Progenitor cell of endocrine pancreas (in vitro differentiated cells): ENCODE results near the gene CR1L. TPM values are rescaled to one million over a fixed set of nuclear protein-coding genes. Genes with fewer than 3 reads are reported as not detected.
"Not testable (repeated sequence)": the region's sequence is repeated elsewhere in the genome, so short reads cannot be mapped to it uniquely, and the experiment has no call there.

ENCODE experiments used
- DNase-seq: peaks from one replicate; pipeline ENCODE4 v3.0.0; 2021; ENCODE audit warnings: low spot score; ENCODE audit not compliant: unreplicated experiment
- H3K27ac Mint-ChIP-seq: 2 replicates; pipeline ENCODE4 v1.8.0; 2021; ENCODE audit warnings: mild to moderate bottlenecking, moderate library complexity, mixed read lengths
- H3K27me3 Mint-ChIP-seq: 2 replicates; pipeline ENCODE4 v1.8.0; 2021; ENCODE audit warnings: mixed read lengths
- H3K36me3 Mint-ChIP-seq: 2 replicates; pipeline ENCODE4 v1.8.0; 2022; ENCODE audit warnings: mixed read lengths; ENCODE audit not compliant: insufficient read depth
- H3K4me1 Mint-ChIP-seq: 2 replicates; pipeline ENCODE4 v1.8.0; 2021; ENCODE audit warnings: low read depth, mixed read lengths
- H3K4me3 Mint-ChIP-seq: 2 replicates; pipeline ENCODE4 v1.8.0; 2021; ENCODE audit warnings: low read depth, mild to moderate bottlenecking, moderate library complexity, mixed read lengths
- H3K9me3 Mint-ChIP-seq: 2 replicates; pipeline ENCODE4 v1.8.0; 2021; ENCODE audit warnings: low read depth, mixed read lengths
- total RNA-seq: library from RNA; stranded (reverse); gene quantifications from 2 replicates; pipeline ENCODE4 v1.2.1, GENCODE V29; 2021
- TF ChIP-seq, protein P1 (sequence below): fragments of 200-600 bp; sonication (generic); IDR thresholded peaks from one replicate; pipeline ENCODE4 v1.5.0; 2021; ENCODE audit warnings: antibody characterized with exemption, mild to moderate bottlenecking; ENCODE audit not compliant: unreplicated experiment

CR1L gene
- total RNA-seq, 1 donor from 2014 or later, result not detected

- peaks cover 49% of the 10 kb centered on the region for H3K27me3 Mint-ChIP-seq
- TF ChIP-seq, protein P1, sequence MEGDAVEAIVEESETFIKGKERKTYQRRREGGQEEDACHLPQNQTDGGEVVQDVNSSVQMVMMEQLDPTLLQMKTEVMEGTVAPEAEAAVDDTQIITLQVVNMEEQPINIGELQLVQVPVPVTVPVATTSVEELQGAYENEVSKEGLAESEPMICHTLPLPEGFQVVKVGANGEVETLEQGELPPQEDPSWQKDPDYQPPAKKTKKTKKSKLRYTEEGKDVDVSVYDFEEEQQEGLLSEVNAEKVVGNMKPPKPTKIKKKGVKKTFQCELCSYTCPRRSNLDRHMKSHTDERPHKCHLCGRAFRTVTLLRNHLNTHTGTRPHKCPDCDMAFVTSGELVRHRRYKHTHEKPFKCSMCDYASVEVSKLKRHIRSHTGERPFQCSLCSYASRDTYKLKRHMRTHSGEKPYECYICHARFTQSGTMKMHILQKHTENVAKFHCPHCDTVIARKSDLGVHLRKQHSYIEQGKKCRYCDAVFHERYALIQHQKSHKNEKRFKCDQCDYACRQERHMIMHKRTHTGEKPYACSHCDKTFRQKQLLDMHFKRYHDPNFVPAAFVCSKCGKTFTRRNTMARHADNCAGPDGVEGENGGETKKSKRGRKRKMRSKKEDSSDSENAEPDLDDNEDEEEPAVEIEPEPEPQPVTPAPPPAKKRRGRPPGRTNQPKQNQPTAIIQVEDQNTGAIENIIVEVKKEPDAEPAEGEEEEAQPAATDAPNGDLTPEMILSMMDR, result no peak
- no peak for DNase-seq
- H3K9me3 Mint-ChIP-seq, result peaks cover 3% of the 10 kb centered on the region
- H3K4me1 Mint-ChIP-seq, result no peaks in the 10 kb centered on the region
- no peak overlapping the region for H3K4me3 Mint-ChIP-seq
- no peaks in the 10 kb centered on the region for H3K36me3 Mint-ChIP-seq
- no peak overlapping the region for H3K27ac Mint-ChIP-seq
These were observed 25.3 kb downstream of the CR1L start for GRCh38 chr1:207670192-207670591.

GRCh38 chr1:207670997-207671396, 26.1 kb downstream of the CR1L start:
- Mint-ChIP-seq H3K4me3 (no peak overlapping the region), H3K27me3 (peaks cover 51% of the 10 kb centered on the region), H3K36me3 (no peaks in the 10 kb centered on the region), H3K9me3 (peaks cover 3% of the 10 kb centered on the region), H3K4me1 (no peaks in the 10 kb centered on the region), H3K27ac (no peak overlapping the region)
- DNase-seq, result no peak
- TF ChIP-seq, protein P1, result no peak

DNA sequence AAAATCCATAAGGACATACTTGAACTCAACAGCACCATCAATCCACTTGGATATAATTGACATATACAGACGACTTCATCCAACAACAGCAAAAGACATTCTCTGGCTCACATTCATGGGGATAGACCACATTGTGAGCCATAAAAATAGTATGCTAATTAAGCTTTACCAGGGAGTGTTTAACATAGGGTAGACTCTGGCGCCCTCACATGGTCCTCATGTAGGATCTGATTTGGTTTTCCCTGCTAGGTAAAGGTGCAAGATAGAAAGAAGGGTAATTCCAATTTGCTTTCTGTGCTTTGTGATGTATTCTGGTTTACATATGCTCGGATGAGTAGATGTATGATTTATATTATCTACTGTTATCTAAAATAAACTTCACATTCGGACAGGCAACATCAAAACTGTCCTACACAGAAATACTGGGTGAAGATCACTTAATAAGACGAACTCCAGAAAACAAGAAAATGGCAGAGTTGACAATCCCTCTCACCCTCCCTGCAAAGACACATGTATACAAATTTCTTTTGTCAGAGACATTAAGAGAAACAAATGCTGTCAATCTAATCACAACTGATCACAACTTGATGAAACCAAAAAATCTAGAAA, 27.7 kb downstream of the CR1L start:
- H3K27ac Mint-ChIP-seq, result no peak overlapping the region
- H3K36me3 Mint-ChIP-seq, result no peaks in the 10 kb centered on the region
- no peaks in the 10 kb centered on the region for H3K9me3 Mint-ChIP-seq
- TF ChIP-seq, protein P1, result peak; percentile 70
- DNase-seq, result no peak
- H3K27me3 Mint-ChIP-seq, result peaks cover 44% of the 10 kb centered on the region
- H3K4me3 Mint-ChIP-seq, result no peak overlapping the region
- H3K4me1 Mint-ChIP-seq, result no peaks in the 10 kb centered on the region

DNA sequence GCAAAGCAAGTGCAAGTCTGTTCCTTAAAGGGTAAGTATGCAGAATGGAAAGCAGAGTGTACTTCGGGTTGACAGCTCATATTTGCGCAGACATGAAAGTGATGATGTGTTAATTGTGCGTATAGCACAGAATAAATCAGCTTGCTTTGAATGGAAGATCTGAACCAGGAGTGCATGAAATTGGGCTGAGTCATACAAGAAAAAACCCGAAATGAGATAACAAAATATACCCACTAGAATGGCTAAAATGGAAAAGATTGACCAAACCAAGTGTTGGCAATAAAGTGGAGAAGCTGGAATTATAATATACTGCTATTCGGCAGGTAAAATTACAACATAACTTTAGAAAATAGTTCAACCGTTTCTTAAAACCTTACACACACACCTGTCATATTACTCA, 28.5 kb downstream of the CR1L start:
- Mint-ChIP-seq H3K4me1 (no peaks in the 10 kb centered on the region), H3K27me3 (peaks cover 39% of the 10 kb centered on the region), H3K27ac (no peak overlapping the region), H3K4me3 (no peak overlapping the region), H3K36me3 (no peaks in the 10 kb centered on the region), H3K9me3 (no peaks in the 10 kb centered on the region)
- no peak for DNase-seq
- TF ChIP-seq, protein P1, result no peak

DNA sequence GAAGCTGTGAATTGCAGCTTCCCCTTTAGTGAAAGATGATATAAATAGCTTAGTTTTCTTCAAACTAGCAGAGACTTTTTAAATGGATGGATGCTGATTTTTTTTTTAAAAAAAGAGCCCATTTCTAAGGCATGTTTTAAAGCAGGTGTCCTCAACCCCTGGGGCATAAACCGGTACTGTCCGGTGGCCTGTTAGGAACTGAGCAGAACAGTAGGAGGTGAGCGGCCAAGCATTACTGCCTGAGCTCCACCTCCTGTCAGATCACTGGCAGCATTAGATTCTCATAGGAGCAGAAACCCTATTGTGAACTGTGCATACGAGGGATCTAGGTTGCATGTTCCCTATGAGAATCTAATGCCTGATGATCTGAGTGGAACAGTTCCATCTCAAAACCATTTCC, 31.2 kb downstream of the CR1L start:
- H3K36me3 Mint-ChIP-seq, result no peaks in the 10 kb centered on the region
- no peak overlapping the region for H3K4me3 Mint-ChIP-seq
- no peaks in the 10 kb centered on the region for H3K4me1 Mint-ChIP-seq
- H3K27me3 Mint-ChIP-seq, result peaks cover 15% of the 10 kb centered on the region
- TF ChIP-seq, protein P1, result no peak
- DNase-seq, result no peak
- no peak overlapping the region for H3K27ac Mint-ChIP-seq
- no peaks in the 10 kb centered on the region for H3K9me3 Mint-ChIP-seq

DNA sequence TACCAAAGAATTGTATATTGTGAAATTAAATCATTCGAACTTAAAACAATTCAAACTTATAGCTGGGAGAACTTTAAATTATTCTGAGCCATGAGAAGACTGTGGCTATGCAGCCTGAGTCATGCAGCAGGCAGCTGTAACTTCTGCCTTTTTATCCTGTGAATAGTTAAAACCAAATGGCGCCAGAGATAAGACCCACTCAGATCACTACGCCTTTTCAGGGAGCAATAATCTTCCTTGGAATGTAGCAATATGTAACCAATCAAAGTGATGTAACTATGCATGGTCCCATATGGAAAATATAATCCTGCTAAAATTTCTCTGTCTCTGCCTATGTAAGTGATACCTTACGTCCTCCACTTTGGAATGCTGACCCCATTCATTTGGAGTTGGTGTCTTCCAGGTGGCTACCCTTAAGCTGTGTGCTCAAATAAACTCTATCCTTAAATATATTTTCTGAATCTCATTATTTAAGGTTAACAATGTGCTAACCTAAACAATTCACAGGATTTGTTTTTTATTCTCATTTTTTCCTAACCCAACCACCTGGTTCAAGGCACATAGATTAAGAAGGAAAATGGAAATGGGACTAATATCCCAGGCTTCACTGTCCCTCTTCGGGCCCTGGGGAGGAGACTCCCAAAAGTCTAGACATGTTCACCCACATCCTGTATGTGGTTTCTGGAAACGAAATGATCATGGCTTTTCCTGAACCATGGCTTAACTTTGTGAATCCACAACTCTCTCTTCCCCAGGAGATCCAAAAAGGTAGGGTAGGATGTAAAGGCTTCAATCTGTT, 35.9 kb downstream of the CR1L start:
- not testable (repeated sequence) for H3K27ac Mint-ChIP-seq, H3K36me3 Mint-ChIP-seq, H3K4me1 Mint-ChIP-seq, H3K27me3 Mint-ChIP-seq, H3K4me3 Mint-ChIP-seq, H3K9me3 Mint-ChIP-seq, DNase-seq

GRCh38 chr1:207682872-207683434, 38.0 kb downstream of the CR1L start:
- not testable (repeated sequence) for H3K27ac Mint-ChIP-seq, H3K27me3 Mint-ChIP-seq, H3K9me3 Mint-ChIP-seq, H3K4me1 Mint-ChIP-seq, DNase-seq, H3K4me3 Mint-ChIP-seq, H3K36me3 Mint-ChIP-seq

- not testable (repeated sequence) for H3K27ac Mint-ChIP-seq, H3K9me3 Mint-ChIP-seq, H3K27me3 Mint-ChIP-seq, H3K4me1 Mint-ChIP-seq, DNase-seq, H3K36me3 Mint-ChIP-seq, H3K4me3 Mint-ChIP-seq
These were observed 45.6 kb downstream of the CR1L start for GRCh38 chr1:207690551-207690950.
